C4-2B (cell line): ENCODE results near the gene ZC3H7A.

Experiments used
- CTCF ChIP-seq: fragments of 450-650 bp; conservative IDR thresholded peaks from 2 replicates; pipeline ENCODE4 v1.5.1; 2017; ENCODE audit warnings: mild to moderate bottlenecking
- ZFX ChIP-seq: fragments of 450-650 bp; IDR thresholded peaks from 2 replicates; pipeline ENCODE4 v1.6.1; 2017

- TF ChIP-seq CTCF (no peak), ZFX (no peak)
These were observed 62.9 kb downstream of the ZC3H7A start for GRCh38 chr16:11734025-11734652.
